Measurements from ENCODE around the gene FCER1A. TPM values are rescaled to one million over a fixed set of nuclear protein-coding genes. Genes with fewer than 3 reads are reported as not detected.

FCER1A gene
- total and polyA plus RNA-seq, 9 of the 15 experiments (the other 6 are each of a cell fraction or from before 2014, with no cell fraction given) = 0.04 TPM; not detected in 8

GRCh38 chr1:159261311-159261710 lies 40.8 kb upstream of the FCER1A start:
- intact Hi-C loops (cut with micrococcal nuclease) (no loop called here), in situ Hi-C loops (cut with MboI) (no loop called here)
- POLR2A ChIA-PET = no interaction called here
- Histone ChIP-seq H2AFZ (ENCODE audit: low read depth, low read length) (no peak overlapping the region), H3K9ac (ENCODE audit: insufficient read depth in 1 of 2, low read depth in 2 of 2, low read length in 2 of 2) (no peak overlapping the region), H4K20me1 (replicated peaks; ENCODE audit: control insufficient read depth, insufficient read depth, low read length) (no peaks in the 10 kb centered on the region), H3K9me3 (replicated peaks; ENCODE audit: control insufficient read depth, insufficient read depth, low read depth, low read length) (no peaks in the 10 kb centered on the region), H3K27me3 (ENCODE audit: control insufficient read depth in 2 of 2, insufficient read depth in 2 of 2, low read length in 2 of 2) (no peaks in the 10 kb centered on the region), H3K4me3 (no peak overlapping the region), H3K27ac (ENCODE audit: extremely low read depth, low read depth, low read length) (no peak overlapping the region), H3K4me2 (ENCODE audit: insufficient read depth, low read length) (no peak overlapping the region), H3K9me1 (ENCODE audit: control insufficient read depth, insufficient read depth, low read length) (no peaks in the 10 kb centered on the region), H3K79me2 (ENCODE audit: control insufficient read depth, insufficient read depth, low read length) (no peaks in the 10 kb centered on the region), H3K36me3 (ENCODE audit: control insufficient read depth, insufficient read depth, low read length) (no peaks in the 10 kb centered on the region), H3K4me1 (replicated peaks in 1 of 2; ENCODE audit: control insufficient read depth in 2 of 2, insufficient read depth in 2 of 2, low read length in 2 of 2) (no peaks in the 10 kb centered on the region)
- FAIRE-seq (no peak), DNase-seq (ENCODE audit: extremely low read depth in 1 of 4, low spot score in 3 of 4) (no peak), ATAC-seq (no peak)
- CTCF ChIA-PET (ENCODE audit: low intra/inter-chr PET ratio) = no interaction called here
- BruUV-seq (replicated peaks) = no TSS peak
- TF ChIP-seq ZC3H4 (CRISPR knock-in tag; IDR thresholded peaks at IDR 0.05; ENCODE audit: borderline replicate concordance) = no peak
- no peak for TF ChIP-seq RBBP5 (IDR thresholded peaks at IDR 0.05; ENCODE audit: borderline replicate concordance, insufficient read depth, low read length, poor library complexity, severe bottlenecking)
- no peak for TF ChIP-seq MITF (IDR thresholded peaks at IDR 0.05)
- TF ChIP-seq ZBTB5 (IDR thresholded peaks at IDR 0.05) = no peak
- TF ChIP-seq GMEB1 (CRISPR knock-in tag; IDR thresholded peaks at IDR 0.05) = no peak
- TF ChIP-seq ARHGAP35 (IDR thresholded peaks at IDR 0.05; ENCODE audit: partially characterized antibody) = no peak
- TF ChIP-seq DLX4 (CRISPR knock-in tag; IDR thresholded peaks at IDR 0.05) = no peak
- TF ChIP-seq ZNF316 (IDR thresholded peaks at IDR 0.05) = no peak
- TF ChIP-seq HEY1 (CRISPR knock-in tag; IDR thresholded peaks at IDR 0.05; ENCODE audit: borderline replicate concordance) = no peak
- no peak for TF ChIP-seq ZEB2 (IDR thresholded peaks at IDR 0.05)
- TF ChIP-seq HSF4 (CRISPR knock-in tag; IDR thresholded peaks at IDR 0.05; ENCODE audit: borderline replicate concordance) = no peak
- TF ChIP-seq ZNF76 (CRISPR knock-in tag; IDR thresholded peaks at IDR 0.05; ENCODE audit: borderline replicate concordance) = no peak
- TF ChIP-seq ZNF830 (CRISPR knock-in tag; IDR thresholded peaks at IDR 0.05) = no peak
- no peak for TF ChIP-seq YBX1 (IDR thresholded peaks at IDR 0.05)
- TF ChIP-seq ELK3 (CRISPR knock-in tag; IDR thresholded peaks at IDR 0.05) = no peak
- TF ChIP-seq ATF7 (IDR thresholded peaks at IDR 0.05) = no peak
- TF ChIP-seq NEUROD1 (IDR thresholded peaks at IDR 0.05; ENCODE audit: borderline replicate concordance, low read depth, low read length, partially characterized antibody) = no peak
- TF ChIP-seq PHB (CRISPR knock-in tag; IDR thresholded peaks at IDR 0.05) = no peak
- no peak for TF ChIP-seq POLR3G (IDR thresholded peaks at IDR 0.05; ENCODE audit: extremely low read depth, insufficient read length, insufficient replicate concordance)
